ENCODE measurements around the gene AQP9. TPM values are rescaled to one million over a fixed set of nuclear protein-coding genes. Genes with fewer than 3 reads are reported as not detected.
"Not testable (repeated sequence)": the region's sequence is repeated elsewhere in the genome, so short reads cannot be mapped to it uniquely, and the experiment has no call there.

Gene AQP9
- polyA plus RNA-seq, 2 of the 4 experiments (the other 2 are of a cell fraction), result not detected

DNA sequence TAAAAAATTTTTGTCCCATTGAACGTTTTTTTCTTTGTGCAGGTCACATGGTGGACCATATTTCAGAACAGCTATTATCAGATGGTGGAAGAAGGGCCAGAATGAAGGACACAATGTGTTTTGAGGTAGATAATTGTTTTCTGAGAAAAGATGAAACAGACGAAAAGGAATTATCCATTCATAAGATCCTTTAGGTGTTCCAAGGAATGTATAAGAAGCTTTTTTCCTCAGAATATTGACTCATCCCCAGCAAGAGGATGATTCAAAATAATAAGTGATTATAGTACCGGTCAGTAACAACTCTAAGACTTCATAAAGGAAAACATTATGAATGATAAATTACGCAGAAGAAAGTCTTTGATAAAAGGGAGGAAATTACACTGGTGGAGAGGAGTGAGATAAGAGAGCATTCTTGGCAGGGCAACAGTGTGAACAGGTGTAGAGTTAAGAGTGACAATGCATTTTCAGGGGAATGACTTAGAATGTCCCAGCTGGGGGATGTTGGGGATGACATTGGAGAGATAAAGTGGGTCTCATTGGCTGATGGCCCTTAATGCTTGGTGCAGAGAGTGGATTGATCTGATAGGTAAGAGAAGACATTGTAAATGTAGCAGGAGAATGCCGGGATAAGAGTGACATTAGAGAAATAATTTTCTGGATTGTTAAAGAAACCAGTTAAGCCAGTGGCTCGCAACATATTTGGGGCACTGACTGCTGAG is 27.0 kb upstream of the AQP9 start:
- H3K4me1 ChIP-seq, result no peaks in the 10 kb centered on the region
- H3K9me3 ChIP-seq, result no peaks in the 10 kb centered on the region
- WGBS (ENCODE audit: missing lambda C conversion rate), result 26% methylated on average over 6 of the region's 6 CpGs
- CTCF ChIA-PET, result interaction anchor here (2.2 kb wide), 1 partner anchor 71 kb away, joined by 8 read pairs; no protein-coding TSS in a partner anchor
- POLR2A ChIA-PET, result no interaction called here
- FAIRE-seq (no peak), ATAC-seq (no peak), DNase-seq (ENCODE audit: low read depth in 1 of 2, low spot score in 1 of 2) (no peak)
- no peak overlapping the region for H3K4me3 ChIP-seq
- no peak overlapping the region for H3K4me2 ChIP-seq
- no peak overlapping the region for H3K27ac ChIP-seq
- TF ChIP-seq MAX (IDR thresholded peaks at IDR 0.05) (no peak), JUNB (IDR thresholded peaks at IDR 0.05) (no peak), FOXS1 (CRISPR knock-in tag; IDR thresholded peaks at IDR 0.05) (no peak), POLR2AphosphoS2 (conservative IDR thresholded peaks at IDR 0.05; ENCODE audit: low read length) (no peak), KDM1A (IDR thresholded peaks at IDR 0.05; ENCODE audit: low read depth) (no peak), MAZ (IDR thresholded peaks at IDR 0.05; ENCODE audit: borderline replicate concordance, low read depth, low read length) (no peak), HEYL (CRISPR knock-in tag; IDR thresholded peaks at IDR 0.05) (no peak), CHD4 (IDR thresholded peaks at IDR 0.05; ENCODE audit: borderline replicate concordance) (no peak), SMC3 (IDR thresholded peaks at IDR 0.05) (no peak)
- TF ChIP-seq, protein P1, sequence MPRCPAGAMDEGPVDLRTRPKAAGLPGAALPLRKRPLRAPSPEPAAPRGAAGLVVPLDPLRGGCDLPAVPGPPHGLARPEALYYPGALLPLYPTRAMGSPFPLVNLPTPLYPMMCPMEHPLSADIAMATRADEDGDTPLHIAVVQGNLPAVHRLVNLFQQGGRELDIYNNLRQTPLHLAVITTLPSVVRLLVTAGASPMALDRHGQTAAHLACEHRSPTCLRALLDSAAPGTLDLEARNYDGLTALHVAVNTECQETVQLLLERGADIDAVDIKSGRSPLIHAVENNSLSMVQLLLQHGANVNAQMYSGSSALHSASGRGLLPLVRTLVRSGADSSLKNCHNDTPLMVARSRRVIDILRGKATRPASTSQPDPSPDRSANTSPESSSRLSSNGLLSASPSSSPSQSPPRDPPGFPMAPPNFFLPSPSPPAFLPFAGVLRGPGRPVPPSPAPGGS (IDR thresholded peaks at IDR 0.05), result no peak

- DNase-seq (ENCODE audit: low read depth in 1 of 2, low spot score in 1 of 2) (no peak), ATAC-seq (no peak), FAIRE-seq (no peak)
- WGBS (ENCODE audit: missing lambda C conversion rate), result 60% methylated on average over 5 of the region's 5 CpGs
- TF ChIP-seq EHMT2 (IDR thresholded peaks at IDR 0.05; ENCODE audit: low read depth), result no peak
- no peak for TF ChIP-seq HDAC2 (IDR thresholded peaks at IDR 0.05)
- no peak for TF ChIP-seq HOXA7 (CRISPR knock-in tag; IDR thresholded peaks at IDR 0.05)
- no peak for TF ChIP-seq RCOR1 (IDR thresholded peaks at IDR 0.05; ENCODE audit: low read depth, low read length)
- no peak for TF ChIP-seq CEBPB (IDR thresholded peaks at IDR 0.05)
- TF ChIP-seq CHD4 (IDR thresholded peaks at IDR 0.05; ENCODE audit: borderline replicate concordance), result no peak
- TF ChIP-seq GATA3 (IDR thresholded peaks at IDR 0.05; ENCODE audit: borderline replicate concordance), result no peak
- TF ChIP-seq HMGXB4 (CRISPR knock-in tag; IDR thresholded peaks at IDR 0.05; ENCODE audit: borderline replicate concordance), result no peak
- no peak for TF ChIP-seq FOSB (CRISPR knock-in tag; IDR thresholded peaks at IDR 0.05)
- no peak for TF ChIP-seq ZC3H11A (IDR thresholded peaks at IDR 0.05)
- TF ChIP-seq, protein P2, sequence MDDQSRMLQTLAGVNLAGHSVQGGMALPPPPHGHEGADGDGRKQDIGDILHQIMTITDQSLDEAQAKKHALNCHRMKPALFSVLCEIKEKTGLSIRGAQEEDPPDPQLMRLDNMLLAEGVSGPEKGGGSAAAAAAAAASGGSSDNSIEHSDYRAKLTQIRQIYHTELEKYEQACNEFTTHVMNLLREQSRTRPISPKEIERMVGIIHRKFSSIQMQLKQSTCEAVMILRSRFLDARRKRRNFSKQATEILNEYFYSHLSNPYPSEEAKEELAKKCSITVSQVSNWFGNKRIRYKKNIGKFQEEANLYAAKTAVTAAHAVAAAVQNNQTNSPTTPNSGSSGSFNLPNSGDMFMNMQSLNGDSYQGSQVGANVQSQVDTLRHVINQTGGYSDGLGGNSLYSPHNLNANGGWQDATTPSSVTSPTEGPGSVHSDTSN (IDR thresholded peaks at IDR 0.05), result no peak
- TF ChIP-seq KDM1A (IDR thresholded peaks at IDR 0.05; ENCODE audit: low read depth), result no peak
- TF ChIP-seq KDM5A (IDR thresholded peaks at IDR 0.05), result no peak
- TF ChIP-seq, protein P3, sequence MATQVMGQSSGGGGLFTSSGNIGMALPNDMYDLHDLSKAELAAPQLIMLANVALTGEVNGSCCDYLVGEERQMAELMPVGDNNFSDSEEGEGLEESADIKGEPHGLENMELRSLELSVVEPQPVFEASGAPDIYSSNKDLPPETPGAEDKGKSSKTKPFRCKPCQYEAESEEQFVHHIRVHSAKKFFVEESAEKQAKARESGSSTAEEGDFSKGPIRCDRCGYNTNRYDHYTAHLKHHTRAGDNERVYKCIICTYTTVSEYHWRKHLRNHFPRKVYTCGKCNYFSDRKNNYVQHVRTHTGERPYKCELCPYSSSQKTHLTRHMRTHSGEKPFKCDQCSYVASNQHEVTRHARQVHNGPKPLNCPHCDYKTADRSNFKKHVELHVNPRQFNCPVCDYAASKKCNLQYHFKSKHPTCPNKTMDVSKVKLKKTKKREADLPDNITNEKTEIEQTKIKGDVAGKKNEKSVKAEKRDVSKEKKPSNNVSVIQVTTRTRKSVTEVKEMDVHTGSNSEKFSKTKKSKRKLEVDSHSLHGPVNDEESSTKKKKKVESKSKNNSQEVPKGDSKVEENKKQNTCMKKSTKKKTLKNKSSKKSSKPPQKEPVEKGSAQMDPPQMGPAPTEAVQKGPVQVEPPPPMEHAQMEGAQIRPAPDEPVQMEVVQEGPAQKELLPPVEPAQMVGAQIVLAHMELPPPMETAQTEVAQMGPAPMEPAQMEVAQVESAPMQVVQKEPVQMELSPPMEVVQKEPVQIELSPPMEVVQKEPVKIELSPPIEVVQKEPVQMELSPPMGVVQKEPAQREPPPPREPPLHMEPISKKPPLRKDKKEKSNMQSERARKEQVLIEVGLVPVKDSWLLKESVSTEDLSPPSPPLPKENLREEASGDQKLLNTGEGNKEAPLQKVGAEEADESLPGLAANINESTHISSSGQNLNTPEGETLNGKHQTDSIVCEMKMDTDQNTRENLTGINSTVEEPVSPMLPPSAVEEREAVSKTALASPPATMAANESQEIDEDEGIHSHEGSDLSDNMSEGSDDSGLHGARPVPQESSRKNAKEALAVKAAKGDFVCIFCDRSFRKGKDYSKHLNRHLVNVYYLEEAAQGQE (IDR thresholded peaks at IDR 0.05), result no peak
- TF ChIP-seq, protein P1 (IDR thresholded peaks at IDR 0.05), result no peak
- TF ChIP-seq RAD21 (conservative IDR thresholded peaks at IDR 0.05 in 1 of 2, IDR thresholded peaks at IDR 0.05 in 1 of 2), result no peak
- TF ChIP-seq SREBF2 (IDR thresholded peaks at IDR 0.05), result no peak
- no peak for TF ChIP-seq NFE2L2 (conservative IDR thresholded peaks at IDR 0.05; ENCODE audit: low read length)
- H3K4me2 ChIP-seq, result no peak overlapping the region
- POLR2A ChIA-PET, result no interaction called here
- H3K9me3 ChIP-seq, result no peaks in the 10 kb centered on the region
- H3K27ac ChIP-seq, result no peak overlapping the region
- H3K4me1 ChIP-seq, result no peaks in the 10 kb centered on the region
- H3K4me3 ChIP-seq, result no peak overlapping the region
- CTCF ChIA-PET, result interaction anchor here (0.6 to 2.2 kb wide), 3 partner anchors 13 to 71 kb away, joined by 3 to 8 read pairs (median 3); no protein-coding TSS in a partner anchor
Observed at GRCh38 chr15:58111718-58112104, 26.5 kb upstream of the AQP9 start.

- H3K4me3 ChIP-seq; DNase-seq (ENCODE audit: low read depth in 1 of 2, low spot score in 1 of 2); H3K27ac ChIP-seq; H3K4me2 ChIP-seq; ATAC-seq; H3K9me3 ChIP-seq; POLR2A ChIA-PET; H3K4me1 ChIP-seq; FAIRE-seq: not testable (repeated sequence)
- WGBS (ENCODE audit: missing lambda C conversion rate), result 4% methylated on average over 5 of the region's 5 CpGs
- CTCF ChIA-PET, result interaction anchor here (0.7 to 1.5 kb wide), 2 partner anchors 69 to 253 kb away, joined by 3 to 4 read pairs; no protein-coding TSS in a partner anchor
Observed at GRCh38 chr15:58113358-58113757, 24.8 kb upstream of the AQP9 start.
